Adrenal gland (tissue), 5 donors: ENCODE measurements around the gene PRKG1.

ENCODE experiments used
- CTCF ChIP-seq, 6 experiments: fragments of 450-650 bp in 4 of 6; fragments of 200-600 bp in 2 of 6; sonication (generic) in 1 of 6; IDR thresholded peaks; 1 replicate in 5 of 6; 2 replicates in 1 of 6; pipeline versions ENCODE4 v1.5.1 to v1.8.0; 2016 to 2021; ENCODE audit warnings: antibody characterized with exemption in 6 of 6, mild to moderate bottlenecking in 2 of 6, moderate library complexity in 1 of 6
- POLR2A ChIP-seq, 2 donors: fragments of 450-650 bp; IDR thresholded peaks; one replicate each; pipeline ENCODE4 v1.6.1; 2017; ENCODE audit warnings: antibody characterized with exemption in 2 of 2, mild to moderate bottlenecking in 2 of 2, moderate library complexity in 1 of 2
- donor health status: DM: no; HTN: no; CAD: no.

GRCh38 chr10:51045871-51046270, 28.4 kb upstream of the PRKG1 start:
- no peak for TF ChIP-seq POLR2A (IDR thresholded peaks at IDR 0.05)
- TF ChIP-seq CTCF (IDR thresholded peaks at IDR 0.05): no peak
